A673 (cell line): Measurements from ENCODE around the gene RPTOR. TPM values are rescaled to one million over a fixed set of nuclear protein-coding genes. Genes with fewer than 3 reads are reported as not detected.

ENCODE experiments used
- BruUV-seq: library from RNA; stranded (reverse); fragments of 400-500 nt; replicated peaks from 2 replicates; lab custom pipeline; 2021; lab: Mats Ljungman, UMichigan
- CTCF ChIA-PET: fragments of 300-600 bp; sonication (Branson Sonifier 250); formaldehyde crosslinking; loops from one replicate; lab custom pipeline; 2022; ENCODE audit warnings: antibody characterized with exemption; lab: Charles Lee
- POLR2A ChIA-PET: fragments of 300-600 bp; sonication (Branson Sonifier 250); formaldehyde crosslinking; loops from one replicate; lab custom pipeline; 2022; ENCODE audit warnings: antibody characterized with exemption; ENCODE audit not compliant: low non-redundant PET; lab: Charles Lee
- DNase-seq: peaks from one replicate; pipeline ENCODE4 v3.0.0-alpha.2; 2015; ENCODE audit warnings: low spot score
- H3K27ac ChIP-seq: fragments of 200-600 bp; sonication (generic); 2 replicates; pipeline ENCODE4 v1.5.1; 2016; ENCODE audit warnings: mixed run types, low read depth, mild to moderate bottlenecking, mixed read lengths, antibody characterized with exemption, low read length; ENCODE audit not compliant: poor library complexity, severe bottlenecking
- H3K27me3 ChIP-seq: fragments of 200-600 bp; sonication (generic); replicated peaks from 2 replicates; pipeline ENCODE4 v1.6.1; 2017; ENCODE audit warnings: mixed run types, low read depth, mild to moderate bottlenecking, mixed read lengths, antibody characterized with exemption, low read length; ENCODE audit not compliant: insufficient read depth, poor library complexity
- H3K36me3 ChIP-seq: fragments of 200-600 bp; sonication (generic); 2 replicates; pipeline ENCODE4 v1.6.1; 2016; ENCODE audit warnings: mixed run types, mild to moderate bottlenecking, mixed read lengths, antibody characterized with exemption, low read length; ENCODE audit not compliant: insufficient read depth, poor library complexity, severe bottlenecking
- H3K4me1 ChIP-seq: fragments of 200-600 bp; sonication (generic); 2 replicates; pipeline ENCODE4 v1.6.1; 2017; ENCODE audit warnings: mixed run types, mild to moderate bottlenecking, mixed read lengths, antibody characterized with exemption, low read length; ENCODE audit not compliant: insufficient read depth, poor library complexity, severe bottlenecking
- H3K4me3 ChIP-seq: fragments of 200-600 bp; sonication (generic); 2 replicates; pipeline ENCODE4 v1.5.1; 2016; ENCODE audit warnings: low read depth, mixed run types, mild to moderate bottlenecking, mixed read lengths, low read length; ENCODE audit not compliant: poor library complexity, severe bottlenecking
- H3K9me3 ChIP-seq: fragments of 200-600 bp; sonication (generic); 2 replicates; pipeline ENCODE4 v1.6.1; 2016; ENCODE audit warnings: mixed run types, low read depth, mild to moderate bottlenecking, mixed read lengths, antibody characterized with exemption, low read length; ENCODE audit not compliant: poor library complexity, severe bottlenecking
- CTCF ChIP-seq: fragments of 300-800, 200-600 bp; sonication (generic); conservative IDR thresholded peaks from 2 replicates; pipeline ENCODE4 v1.5.1; 2017; ENCODE audit warnings: low read depth, mild to moderate bottlenecking, antibody characterized with exemption, low read length, moderate library complexity, mixed read lengths
- EZH2 ChIP-seq: fragments of 200-600 bp; sonication (generic); IDR thresholded peaks from 2 replicates; pipeline ENCODE4 v1.6.1; 2017; ENCODE audit warnings: borderline replicate concordance, low read depth, mild to moderate bottlenecking, mixed read lengths, antibody characterized with exemption, low read length; ENCODE audit not compliant: poor library complexity, severe bottlenecking
- intact Hi-C: fragments of 100-400 bp; cut with micrococcal nuclease; formaldehyde crosslinking; loops from one replicate; pipeline ENCODE4 v1.10.0; 2022; ENCODE audit not compliant: unreplicated experiment
- total RNA-seq: library from RNA; stranded (reverse); gene quantifications from 2 replicates; pipeline ENCODE4 v1.2.3, GENCODE V29; 2021

Gene RPTOR
- total RNA-seq, 1 experiment from 2014 or later, result 55.2 TPM

- Histone ChIP-seq H3K27me3 (no peaks in the 10 kb centered on the region), H3K9me3 (no peaks in the 10 kb centered on the region), H3K36me3 (no peaks in the 10 kb centered on the region), H3K4me1 (peaks cover 20% of the 10 kb centered on the region), H3K4me3 (no peak overlapping the region), H3K27ac (no peak overlapping the region)
- ChIA-PET POLR2A (no interaction called here), CTCF (no interaction called here)
- intact Hi-C loops, result no loop called here
- peak; percentile 60 for DNase-seq
- BruUV-seq, result no TSS peak
- TF ChIP-seq CTCF (no peak), EZH2 (no peak)
These were observed 332.5 kb downstream of the RPTOR start for GRCh38 chr17:80876950-80877728.

GRCh38 chr17:80877729-80878303 is 333.2 kb downstream of the RPTOR start:
- no peak overlapping the region for H3K27ac ChIP-seq
- no peak overlapping the region for H3K4me3 ChIP-seq
- BruUV-seq, result no TSS peak
- TF ChIP-seq CTCF, result no peak
- peaks cover 14% of the 10 kb centered on the region for H3K4me1 ChIP-seq
- no peaks in the 10 kb centered on the region for H3K36me3 ChIP-seq
- intact Hi-C loops, result no loop called here
- H3K27me3 ChIP-seq, result no peaks in the 10 kb centered on the region
- POLR2A ChIA-PET, result no interaction called here
- DNase-seq, result no peak
- CTCF ChIA-PET, result no interaction called here
- no peaks in the 10 kb centered on the region for H3K9me3 ChIP-seq

- POLR2A ChIA-PET, result no interaction called here
- Histone ChIP-seq H3K4me1 (peaks cover 10% of the 10 kb centered on the region), H3K27ac (no peak overlapping the region), H3K9me3 (no peaks in the 10 kb centered on the region), H3K4me3 (no peak overlapping the region), H3K36me3 (no peaks in the 10 kb centered on the region), H3K27me3 (no peaks in the 10 kb centered on the region)
- CTCF ChIA-PET, result no interaction called here
- intact Hi-C loops, result no loop called here
- DNase-seq, result no peak
- no TSS peak for BruUV-seq
- TF ChIP-seq EZH2, result no peak
- TF ChIP-seq CTCF, result no peak
These were observed 334.5 kb downstream of the RPTOR start for GRCh38 chr17:80878876-80879722.
